ENCODE data around the gene IGF1. TPM values are rescaled to one million over a fixed set of nuclear protein-coding genes. Genes with fewer than 3 reads are reported as not detected.

IGF1 gene
- total and polyA plus RNA-seq, 7 donors: 7.4 to 27.1 (median 15.6) TPM

DNA sequence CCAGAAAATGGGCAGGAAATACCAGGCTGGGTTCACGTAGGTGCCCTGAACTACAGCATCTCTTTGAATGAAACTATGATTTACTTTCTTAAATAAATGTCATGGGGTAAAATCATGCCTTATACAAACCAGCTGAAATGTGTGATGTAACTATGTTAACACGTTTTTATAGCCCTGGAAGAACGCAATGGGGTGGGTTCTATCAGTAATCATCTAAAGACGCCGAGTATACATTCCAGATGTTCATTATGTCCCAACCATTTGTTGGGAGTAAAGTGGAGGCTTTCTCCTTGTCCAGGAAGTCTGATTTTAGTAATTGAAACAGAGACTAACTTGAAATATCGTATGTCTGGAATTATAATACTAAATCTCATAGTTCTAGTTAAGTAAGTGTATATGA, 16.2 kb upstream of the IGF1 start:
- Histone ChIP-seq H3K27me3 (no peaks in the 10 kb centered on the region), H3K4me3 (no peak overlapping the region), H3K4me1 (no peaks in the 10 kb centered on the region), H3K9me3 (peaks cover 0 to 5% (median 3%) of the 10 kb centered on the region in 4 donors), H3K36me3 (no peaks in the 10 kb centered on the region), H3K27ac (no peak overlapping the region)
- no peak for DNase-seq
- TF ChIP-seq POLR2AphosphoS5 (IDR thresholded peaks at IDR 0.05) (no peak), EP300 (IDR thresholded peaks at IDR 0.05) (no peak), POLR2A (IDR thresholded peaks at IDR 0.05) (no peak)
- TF ChIP-seq, protein P1, sequence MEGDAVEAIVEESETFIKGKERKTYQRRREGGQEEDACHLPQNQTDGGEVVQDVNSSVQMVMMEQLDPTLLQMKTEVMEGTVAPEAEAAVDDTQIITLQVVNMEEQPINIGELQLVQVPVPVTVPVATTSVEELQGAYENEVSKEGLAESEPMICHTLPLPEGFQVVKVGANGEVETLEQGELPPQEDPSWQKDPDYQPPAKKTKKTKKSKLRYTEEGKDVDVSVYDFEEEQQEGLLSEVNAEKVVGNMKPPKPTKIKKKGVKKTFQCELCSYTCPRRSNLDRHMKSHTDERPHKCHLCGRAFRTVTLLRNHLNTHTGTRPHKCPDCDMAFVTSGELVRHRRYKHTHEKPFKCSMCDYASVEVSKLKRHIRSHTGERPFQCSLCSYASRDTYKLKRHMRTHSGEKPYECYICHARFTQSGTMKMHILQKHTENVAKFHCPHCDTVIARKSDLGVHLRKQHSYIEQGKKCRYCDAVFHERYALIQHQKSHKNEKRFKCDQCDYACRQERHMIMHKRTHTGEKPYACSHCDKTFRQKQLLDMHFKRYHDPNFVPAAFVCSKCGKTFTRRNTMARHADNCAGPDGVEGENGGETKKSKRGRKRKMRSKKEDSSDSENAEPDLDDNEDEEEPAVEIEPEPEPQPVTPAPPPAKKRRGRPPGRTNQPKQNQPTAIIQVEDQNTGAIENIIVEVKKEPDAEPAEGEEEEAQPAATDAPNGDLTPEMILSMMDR (IDR thresholded peaks at IDR 0.05): no peak
- WGBS, 2 donors: 53 to 73% methylated on average over 6 of the region's 6 CpGs
- intact Hi-C loops (cut with DNase I): no loop called here

DNA sequence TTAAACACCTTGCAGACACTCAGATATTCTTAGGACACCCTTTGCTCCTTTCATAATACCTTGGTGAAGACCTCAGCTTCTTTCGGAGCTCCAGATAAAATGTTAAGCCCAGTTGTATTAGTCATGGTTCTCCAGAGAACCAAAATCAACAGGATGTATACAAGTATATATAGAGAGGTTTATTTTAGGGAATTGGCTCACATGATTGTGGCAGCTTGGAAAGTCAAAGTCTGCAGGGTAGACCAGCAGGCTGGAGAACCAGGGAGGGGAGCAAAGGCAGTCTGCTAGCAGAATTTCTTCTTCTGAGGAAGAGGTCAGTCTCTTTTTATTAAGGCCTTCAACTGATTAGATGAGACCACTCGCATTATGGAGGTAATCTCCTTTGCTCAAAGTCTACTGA, 6.9 kb upstream of the IGF1 start:
- Histone ChIP-seq H3K4me1 (peaks cover 0 to 9% (median 4%) of the 10 kb centered on the region in 4 donors), H3K4me3 (no peak overlapping the region), H3K27me3 (no peaks in the 10 kb centered on the region), H3K27ac (no peak overlapping the region), H3K9me3 (no peaks in the 10 kb centered on the region), H3K36me3 (no peaks in the 10 kb centered on the region)
- intact Hi-C loops (cut with DNase I): loop anchor here (10.0 kb wide), 1 partner anchor 422 kb away; the partner anchor contains the start of gene WASHC3
- no peak for TF ChIP-seq EP300 (IDR thresholded peaks at IDR 0.05)
- TF ChIP-seq POLR2A (IDR thresholded peaks at IDR 0.05): no peak
- TF ChIP-seq POLR2AphosphoS5 (IDR thresholded peaks at IDR 0.05): no peak
- TF ChIP-seq, protein P1 (IDR thresholded peaks at IDR 0.05): no peak
- WGBS, 2 donors: 85 to 90% methylated on average over 2 of the region's 2 CpGs
- DNase-seq: no peak

DNA sequence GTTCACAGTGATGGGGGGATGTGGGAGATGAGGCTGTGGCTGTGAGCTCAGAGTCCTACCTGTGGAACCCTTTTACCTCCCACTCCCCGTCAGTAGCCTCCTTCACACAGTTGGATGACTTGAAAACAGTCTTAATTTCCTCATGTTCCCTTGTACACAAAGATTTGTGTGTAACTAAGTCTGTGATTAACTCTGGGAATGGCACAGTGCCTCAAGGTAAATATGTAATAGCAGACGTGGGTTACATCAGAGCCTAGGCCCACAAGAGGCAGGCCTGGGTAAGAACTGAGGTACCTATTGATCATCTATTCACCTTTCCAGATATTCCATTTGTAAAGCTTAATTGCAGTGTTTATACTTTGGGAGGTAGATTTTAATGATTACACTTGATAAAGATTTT, 5.8 kb upstream of the IGF1 start:
- Histone ChIP-seq H3K27ac (no peak overlapping the region), H3K27me3 (no peaks in the 10 kb centered on the region), H3K4me3 (no peak overlapping the region), H3K9me3 (no peaks in the 10 kb centered on the region), H3K36me3 (no peaks in the 10 kb centered on the region), H3K4me1 (peaks cover 0 to 9% (median 4%) of the 10 kb centered on the region in 4 donors)
- no peak for DNase-seq
- no peak for TF ChIP-seq POLR2AphosphoS5 (IDR thresholded peaks at IDR 0.05)
- intact Hi-C loops (cut with DNase I): loop anchor here (10.0 kb wide), 1 partner anchor 421 kb away; the partner anchor contains the start of gene WASHC3
- 64 to 85% methylated on average over 2 of the region's 2 CpGs for WGBS, 2 donors

DNA sequence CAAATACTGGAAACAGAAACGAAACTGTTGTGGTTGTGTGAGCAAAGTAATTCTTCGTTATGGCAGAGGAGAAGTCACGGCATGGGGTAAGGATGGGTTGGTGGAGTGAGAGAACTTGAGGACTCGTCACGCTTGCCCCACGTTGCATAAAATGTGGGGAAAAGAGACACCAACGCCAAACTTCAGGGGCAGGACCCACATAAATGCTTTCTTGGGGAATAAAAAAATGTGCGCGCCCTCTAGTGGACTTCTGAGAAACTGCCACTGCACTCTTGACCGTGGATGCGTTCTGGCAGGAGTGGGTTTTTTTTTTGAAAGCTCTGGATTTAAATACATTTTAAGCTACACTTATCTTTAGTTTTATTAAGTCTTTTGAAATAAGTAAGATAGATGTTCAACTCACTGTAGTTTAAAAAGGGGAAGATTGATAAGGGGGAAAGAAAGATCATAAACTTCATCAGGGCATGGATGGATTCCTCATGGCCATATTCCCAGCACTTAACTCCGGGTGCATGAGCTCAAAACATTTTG, 4.1 kb upstream of the IGF1 start:
- no peak for TF ChIP-seq POLR2AphosphoS5 (IDR thresholded peaks at IDR 0.05)
- TF ChIP-seq POLR2A (IDR thresholded peaks at IDR 0.05): no peak
- TF ChIP-seq, protein P1 (IDR thresholded peaks at IDR 0.05): peak; percentile 43 to 91 (median 56)
- peak overlapping the region in 2 of 4 donors; percentile 41 to 47 for H3K27ac ChIP-seq
- intact Hi-C loops (cut with DNase I): loop anchor here (2.0 to 10.0 kb wide), 2 partner anchors 420 to 546 kb away; partner anchors contain the start of gene WASHC3
- 12 to 18% methylated on average over 12 of the region's 12 CpGs for WGBS, 2 donors
- H3K9me3 ChIP-seq: no peaks in the 10 kb centered on the region
- DNase-seq: peak; percentile 76
- no peaks in the 10 kb centered on the region for H3K36me3 ChIP-seq
- no peaks in the 10 kb centered on the region for H3K27me3 ChIP-seq
- peak overlapping the region in 1 of 4 donors; percentile 18 for H3K4me3 ChIP-seq
- peaks cover 0 to 25% (median 13%) of the 10 kb centered on the region in 4 donors for H3K4me1 ChIP-seq

DNA sequence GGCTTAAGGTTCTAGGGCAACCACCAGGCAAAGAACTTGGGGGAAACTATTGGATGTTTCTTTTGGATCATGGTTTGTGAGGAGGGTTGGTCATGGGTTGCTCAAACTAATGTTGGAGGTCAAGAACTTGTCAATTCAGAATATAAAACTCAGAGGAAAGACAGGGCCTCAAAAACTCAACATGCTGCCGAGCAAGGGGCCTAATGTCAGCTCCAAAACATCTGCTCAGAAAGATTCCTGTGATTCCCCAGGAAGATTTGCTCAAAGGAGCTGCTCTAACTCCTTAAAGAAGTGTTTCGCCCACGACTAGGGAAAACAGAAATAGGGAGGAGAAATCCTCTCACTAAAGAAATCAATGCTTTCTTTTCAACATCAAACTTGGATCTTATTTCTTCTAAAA, 3.7 kb upstream of the IGF1 start:
- Histone ChIP-seq H3K27ac (peak overlapping the region in 3 of 4 donors; percentile 31 to 47 (median 41)), H3K9me3 (no peaks in the 10 kb centered on the region), H3K27me3 (no peaks in the 10 kb centered on the region), H3K4me1 (peaks cover 0 to 30% (median 18%) of the 10 kb centered on the region in 4 donors), H3K36me3 (no peaks in the 10 kb centered on the region), H3K4me3 (peak overlapping the region in 1 of 4 donors; percentile 18)
- no peak for DNase-seq
- WGBS, 2 donors: 61 to 68% methylated on average over 3 of the region's 3 CpGs
- TF ChIP-seq POLR2A (IDR thresholded peaks at IDR 0.05): no peak
- TF ChIP-seq, protein P1 (IDR thresholded peaks at IDR 0.05): no peak
- no peak for TF ChIP-seq POLR2AphosphoS5 (IDR thresholded peaks at IDR 0.05)
- intact Hi-C loops (cut with DNase I): loop anchor here (2.0 to 10.0 kb wide), 2 partner anchors 419 to 545 kb away; partner anchors contain the start of gene WASHC3
